ENCODE data around the gene CWH43. TPM values are rescaled to one million over a fixed set of nuclear protein-coding genes. Genes with fewer than 3 reads are reported as not detected.

Gene CWH43
- polyA plus RNA-seq, 6 donors from 2014 or later, result not detected

- Mint-ChIP-seq H3K4me1 (no peaks in the 10 kb centered on the region), H3K36me3 (peaks cover 0 to 6% of the 10 kb centered on the region in 2 donors), H3K27ac (no peak overlapping the region), H3K27me3 (peaks cover 52 to 60% (median 56%) of the 10 kb centered on the region in 3 donors), H3K9me3 (peaks cover 0 to 34% (median 11%) of the 10 kb centered on the region in 7 donors), H3K4me3 (no peak overlapping the region)
- DNase-seq, result no peak
- ATAC-seq (ENCODE audit: low read depth in 2 of 2), result no peak
These were observed 634 bp downstream of the CWH43 start for GRCh38 chr4:48986654-48987164.

- ATAC-seq (ENCODE audit: low read depth in 2 of 2), result no peak
- H3K9me3 Mint-ChIP-seq, result peaks cover 0 to 16% (median 4%) of the 10 kb centered on the region in 7 donors
- no peak for DNase-seq
- H3K27me3 Mint-ChIP-seq, result peaks cover 35 to 47% (median 37%) of the 10 kb centered on the region in 3 donors
- no peak overlapping the region for H3K27ac Mint-ChIP-seq
- H3K4me3 Mint-ChIP-seq, result no peak overlapping the region
- no peaks in the 10 kb centered on the region for H3K4me1 Mint-ChIP-seq
- no peaks in the 10 kb centered on the region for H3K36me3 Mint-ChIP-seq
These were observed 3.6 kb downstream of the CWH43 start for GRCh38 chr4:48989461-48990203.

GRCh38 chr4:48991357-48991756 is 5.3 kb downstream of the CWH43 start:
- DNase-seq (no peak), ATAC-seq (ENCODE audit: low read depth in 2 of 2) (no peak)
- Mint-ChIP-seq H3K27me3 (peaks cover 37 to 44% (median 42%) of the 10 kb centered on the region in 3 donors), H3K27ac (no peak overlapping the region), H3K4me3 (no peak overlapping the region), H3K9me3 (peaks cover 0 to 16% (median 2%) of the 10 kb centered on the region in 7 donors), H3K4me1 (no peaks in the 10 kb centered on the region), H3K36me3 (no peaks in the 10 kb centered on the region)

- Mint-ChIP-seq H3K27me3 (peaks cover 23 to 30% (median 25%) of the 10 kb centered on the region in 3 donors), H3K4me1 (no peaks in the 10 kb centered on the region), H3K9me3 (peaks cover 0 to 8% (median 3%) of the 10 kb centered on the region in 7 donors), H3K4me3 (no peak overlapping the region), H3K36me3 (no peaks in the 10 kb centered on the region), H3K27ac (no peak overlapping the region)
- DNase-seq (no peak), ATAC-seq (ENCODE audit: low read depth in 2 of 2) (no peak)
These were observed 11.9 kb downstream of the CWH43 start for GRCh38 chr4:48997962-48998361.

GRCh38 chr4:48998440-48998839 is 12.4 kb downstream of the CWH43 start:
- no peak for ATAC-seq (ENCODE audit: low read depth in 2 of 2)
- peaks cover 0 to 8% (median 3%) of the 10 kb centered on the region in 7 donors for H3K9me3 Mint-ChIP-seq
- DNase-seq, result no peak
- peaks cover 19 to 30% (median 20%) of the 10 kb centered on the region in 3 donors for H3K27me3 Mint-ChIP-seq
- H3K4me3 Mint-ChIP-seq, result no peak overlapping the region
- H3K27ac Mint-ChIP-seq, result peak overlapping the region in 1 of 6 donors; percentile 15
- no peaks in the 10 kb centered on the region for H3K36me3 Mint-ChIP-seq
- no peaks in the 10 kb centered on the region for H3K4me1 Mint-ChIP-seq

- H3K36me3 Mint-ChIP-seq, result no peaks in the 10 kb centered on the region
- H3K27ac Mint-ChIP-seq, result no peak overlapping the region
- ATAC-seq (ENCODE audit: low read depth in 2 of 2) (no peak), DNase-seq (no peak)
- H3K27me3 Mint-ChIP-seq, result peaks cover 14 to 24% (median 15%) of the 10 kb centered on the region in 3 donors
- H3K4me3 Mint-ChIP-seq, result no peak overlapping the region
- H3K4me1 Mint-ChIP-seq, result no peaks in the 10 kb centered on the region
- peaks cover 0 to 8% (median 3%) of the 10 kb centered on the region in 7 donors for H3K9me3 Mint-ChIP-seq
These were observed 14.7 kb downstream of the CWH43 start for GRCh38 chr4:49000806-49001205.

GRCh38 chr4:49002931-49003330 is 16.9 kb downstream of the CWH43 start:
- DNase-seq (no peak), ATAC-seq (ENCODE audit: low read depth in 2 of 2) (no peak)
- no peaks in the 10 kb centered on the region for H3K4me1 Mint-ChIP-seq
- H3K27ac Mint-ChIP-seq, result no peak overlapping the region
- H3K4me3 Mint-ChIP-seq, result no peak overlapping the region
- no peaks in the 10 kb centered on the region for H3K36me3 Mint-ChIP-seq
- H3K27me3 Mint-ChIP-seq, result peaks cover 12 to 18% (median 13%) of the 10 kb centered on the region in 3 donors
- H3K9me3 Mint-ChIP-seq, result peaks cover 0 to 8% (median 3%) of the 10 kb centered on the region in 7 donors

- Mint-ChIP-seq H3K4me3 (peak overlapping the region in 1 of 8 donors; percentile 53), H3K4me1 (no peaks in the 10 kb centered on the region), H3K9me3 (peaks cover under 1 to 36% (median 11%) of the 10 kb centered on the region in 7 donors), H3K27ac (no peak overlapping the region), H3K36me3 (no peaks in the 10 kb centered on the region), H3K27me3 (peaks cover 0 to 7% (median 0%) of the 10 kb centered on the region in 3 donors)
- ATAC-seq (ENCODE audit: low read depth in 2 of 2) (no peak), DNase-seq (no peak)
These were observed 32.7 kb downstream of the CWH43 start for GRCh38 chr4:49018718-49019295.

- Mint-ChIP-seq H3K4me3 (no peak overlapping the region), H3K9me3 (peaks cover 0 to 6% (median 2%) of the 10 kb centered on the region in 7 donors), H3K36me3 (no peaks in the 10 kb centered on the region)
These were observed 46.5 kb downstream of the CWH43 start for GRCh38 chr4:49032440-49033161.

GRCh38 chr4:49036528-49036927 is 50.5 kb downstream of the CWH43 start:
- H3K4me1 Mint-ChIP-seq, result no peaks in the 10 kb centered on the region
- no peak overlapping the region for H3K4me3 Mint-ChIP-seq
- H3K36me3 Mint-ChIP-seq, result no peaks in the 10 kb centered on the region
- ATAC-seq (ENCODE audit: low read depth in 2 of 2), result no peak
- no peak overlapping the region for H3K27ac Mint-ChIP-seq
- peaks cover 7 to 16% (median 12%) of the 10 kb centered on the region in 3 donors for H3K27me3 Mint-ChIP-seq
- H3K9me3 Mint-ChIP-seq, result peaks cover 0 to 4% (median 2%) of the 10 kb centered on the region in 7 donors
- no peak for DNase-seq

More at GRCh38 chr4:49032440-49033161, 46.5 kb downstream of the CWH43 start:
- Mint-ChIP-seq H3K4me1 (no peaks in the 10 kb centered on the region), H3K27me3 (peaks cover 20 to 28% (median 26%) of the 10 kb centered on the region in 3 donors), H3K27ac (no peak overlapping the region)
- ATAC-seq (ENCODE audit: low read depth in 2 of 2), result no peak
- no peak for DNase-seq

GRCh38 chr4:49044270-49044669 is 58.2 kb downstream of the CWH43 start:
- ATAC-seq (ENCODE audit: low read depth in 2 of 2) (no peak), DNase-seq (no peak)
- Mint-ChIP-seq H3K9me3 (peaks cover 0 to 9% (median 0%) of the 10 kb centered on the region in 7 donors), H3K36me3 (no peaks in the 10 kb centered on the region), H3K27me3 (peaks cover 0 to 9% (median 6%) of the 10 kb centered on the region in 3 donors), H3K4me1 (no peaks in the 10 kb centered on the region), H3K27ac (peak overlapping the region in 1 of 6 donors; percentile 1), H3K4me3 (no peak overlapping the region)

- no peak overlapping the region for H3K4me3 Mint-ChIP-seq
- DNase-seq (no peak), ATAC-seq (ENCODE audit: low read depth in 2 of 2) (no peak)
- no peaks in the 10 kb centered on the region for H3K4me1 Mint-ChIP-seq
- no peak overlapping the region for H3K27ac Mint-ChIP-seq
- peaks cover 0 to 12% of the 10 kb centered on the region in 2 donors for H3K36me3 Mint-ChIP-seq
- no peaks in the 10 kb centered on the region for H3K27me3 Mint-ChIP-seq
- peaks cover 8 to 44% (median 23%) of the 10 kb centered on the region in 7 donors for H3K9me3 Mint-ChIP-seq
These were observed 72.2 kb downstream of the CWH43 start for GRCh38 chr4:49058306-49058705.

- peaks cover 0 to 11% of the 10 kb centered on the region in 2 donors for H3K36me3 Mint-ChIP-seq
- H3K27me3 Mint-ChIP-seq, result peaks cover 0 to 3% (median 0%) of the 10 kb centered on the region in 3 donors
- no peaks in the 10 kb centered on the region for H3K4me1 Mint-ChIP-seq
- no peak overlapping the region for H3K4me3 Mint-ChIP-seq
- peaks cover 6 to 18% (median 13%) of the 10 kb centered on the region in 7 donors for H3K9me3 Mint-ChIP-seq
- H3K27ac Mint-ChIP-seq, result no peak overlapping the region
- ATAC-seq (ENCODE audit: low read depth in 2 of 2), result no peak
- no peak for DNase-seq
These were observed 77.6 kb downstream of the CWH43 start for GRCh38 chr4:49063670-49064069.
